GM18505 (cell line): ENCODE measurements around the gene CST6.

Experiments used
- ATAC-seq: cut with Tn5 transposase; IDR thresholded peaks from one replicate; pipeline ENCODE4 v1.9.1; 2021; ENCODE audit not compliant: unreplicated experiment
- POLR2A ChIP-seq: IDR thresholded peaks from 4 replicates; pipeline ENCODE4 v1.6.1; 2011; ENCODE audit warnings: borderline replicate concordance; ENCODE audit not compliant: insufficient read depth, insufficient read length; ENCODE audit errors: extremely low read depth

The CST6 gene

GRCh38 chr11:66042227-66042995 is 30.6 kb downstream of the CST6 start:
- no peak for ATAC-seq
- TF ChIP-seq POLR2A: no peak

- ATAC-seq: no peak
- no peak for TF ChIP-seq POLR2A
These were observed 31.4 kb downstream of the CST6 start for GRCh38 chr11:66042996-66043906.

GRCh38 chr11:66044757-66045156 is 32.9 kb downstream of the CST6 start:
- TF ChIP-seq POLR2A: no peak
- ATAC-seq: no peak

- ATAC-seq: no peak
These were observed 33.4 kb downstream of the CST6 start for GRCh38 chr11:66045177-66045639.

GRCh38 chr11:66046901-66047300 is 35.1 kb downstream of the CST6 start:
- ATAC-seq: no peak
- no peak for TF ChIP-seq POLR2A

More at GRCh38 chr11:66045177-66045639, 33.4 kb downstream of the CST6 start:
- no peak for TF ChIP-seq POLR2A

- TF ChIP-seq POLR2A: no peak
- no peak for ATAC-seq
These were observed 35.9 kb downstream of the CST6 start for GRCh38 chr11:66047541-66048365.

GRCh38 chr11:66048547-66049323 is 36.9 kb downstream of the CST6 start, which contains the start of gene GAL3ST3:
TSS of gene GAL3ST3 (minus strand) at chr11:66049161. CDS start at chr11:66045415, 3,746 bp downstream.
- no peak for ATAC-seq
- no peak for TF ChIP-seq POLR2A

GRCh38 chr11:66050581-66051231 is 38.9 kb downstream of the CST6 start:
- TF ChIP-seq POLR2A: no peak
- no peak for ATAC-seq

- TF ChIP-seq POLR2A: no peak
These were observed 39.6 kb downstream of the CST6 start for GRCh38 chr11:66051371-66051765.

GRCh38 chr11:66051766-66052663 is 40.2 kb downstream of the CST6 start, which contains the start of gene SF3B2:
TSS of gene SF3B2 (plus strand) at chr11:66052364. CDS start at chr11:66052385, 21 bp downstream.
- TF ChIP-seq POLR2A: peak; percentile 86
- ATAC-seq: peak; percentile 94

More at GRCh38 chr11:66051371-66051765, 39.6 kb downstream of the CST6 start:
- ATAC-seq: no peak

GRCh38 chr11:66052664-66052982 is 40.8 kb downstream of the CST6 start:
- TF ChIP-seq POLR2A: no peak
- no peak for ATAC-seq

GRCh38 chr11:66055021-66055420 is 43.2 kb downstream of the CST6 start:
- ATAC-seq: no peak
- no peak for TF ChIP-seq POLR2A
